ENCODE measurements around the gene PROCR.
A peak's percentile ranks its signal among the peaks of the same experiment; 100 is the strongest.

The PROCR gene

DNA sequence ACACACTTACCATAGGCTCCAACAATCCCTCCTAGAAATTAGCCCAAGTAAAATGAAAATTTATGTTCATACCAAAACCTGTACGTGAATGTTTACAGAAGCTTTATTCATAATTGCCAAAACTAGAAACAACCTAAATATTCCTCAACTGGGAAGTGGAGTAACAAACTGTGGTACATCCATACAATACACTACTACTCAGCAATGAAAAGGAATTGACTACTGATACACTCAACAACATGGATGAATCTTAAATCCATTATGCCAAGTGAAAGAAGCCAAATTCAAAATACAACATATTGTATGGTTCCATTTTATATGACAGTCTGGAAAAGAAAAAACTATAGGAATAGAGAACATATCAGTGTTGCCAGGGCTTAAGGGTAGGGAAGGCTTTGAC, 34.9 kb downstream of the PROCR start:
- DNase-seq (ENCODE audit: low read depth): no peak
- H3K4me3 ChIP-seq (ENCODE audit: low read length): no peak overlapping the region
- no peak for TF ChIP-seq CTCF (IDR thresholded peaks at IDR 0.05; ENCODE audit: insufficient read depth, low read depth, low read length, missing control alignments)

DNA sequence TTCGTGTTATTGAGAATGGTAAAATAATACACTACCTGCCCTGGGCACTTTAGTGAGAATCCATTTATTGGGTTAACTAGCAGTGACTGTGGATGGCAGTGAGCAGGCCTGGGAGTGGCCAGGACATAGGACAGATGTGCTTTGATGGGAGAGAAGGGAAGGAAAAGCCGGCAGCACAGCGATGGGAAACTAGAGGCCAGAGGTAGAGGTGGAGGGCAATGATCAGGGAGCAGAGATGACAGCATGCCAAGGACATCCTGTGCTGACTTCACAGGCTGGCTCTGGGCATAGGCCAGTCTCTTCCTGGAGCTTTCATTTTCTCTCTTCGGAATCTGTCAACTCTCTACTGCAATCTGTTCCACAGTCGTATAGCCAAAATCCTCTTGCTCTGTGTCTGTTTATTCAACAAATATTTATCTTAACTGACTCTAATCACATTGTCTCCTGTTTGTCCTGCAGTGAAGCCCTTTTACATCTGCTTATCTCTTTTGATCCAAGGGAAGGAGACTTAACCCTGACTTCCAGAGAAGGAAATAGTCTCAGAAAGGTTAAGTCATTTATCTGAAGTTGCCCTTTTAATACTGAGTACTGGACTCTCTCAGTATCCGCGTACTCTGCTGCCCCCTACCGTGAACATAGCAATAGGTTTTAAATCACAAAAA, 36.2 kb downstream of the PROCR start:
- no peak overlapping the region for H3K4me3 ChIP-seq (ENCODE audit: low read length)
- peak; percentile 79 for TF ChIP-seq CTCF (IDR thresholded peaks at IDR 0.05; ENCODE audit: insufficient read depth, low read depth, low read length, missing control alignments)
- DNase-seq (ENCODE audit: low read depth): peak; percentile 81

GRCh38 chr20:35215066-35215956, 43.4 kb downstream of the PROCR start:
- DNase-seq (ENCODE audit: low read depth): peak; percentile 91

DNA sequence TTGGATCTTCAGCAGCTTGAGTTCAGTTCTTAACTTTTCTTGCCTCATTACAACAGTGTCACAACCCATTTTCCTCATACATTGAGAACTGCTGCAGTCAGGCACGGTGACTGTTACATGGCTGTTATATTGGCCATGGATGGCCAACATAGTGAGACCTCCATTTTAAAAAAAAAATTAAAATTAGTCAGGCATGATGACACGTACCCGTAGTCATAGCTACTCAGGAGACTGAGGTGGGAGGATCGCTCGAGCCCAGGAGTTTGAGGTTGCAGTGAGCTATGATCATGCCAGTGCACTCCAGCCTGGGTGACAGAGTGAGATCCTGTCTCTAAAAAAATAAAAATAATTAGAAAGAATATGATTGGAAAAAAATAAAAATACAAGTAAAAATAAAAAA, 44.7 kb downstream of the PROCR start:
- TF ChIP-seq CTCF (IDR thresholded peaks at IDR 0.05; ENCODE audit: insufficient read depth, low read depth, low read length, missing control alignments): no peak
- no peak for DNase-seq (ENCODE audit: low read depth)
- no peak overlapping the region for H3K4me3 ChIP-seq (ENCODE audit: low read length)

More at GRCh38 chr20:35215066-35215956, 43.4 kb downstream of the PROCR start:
- H3K4me3 ChIP-seq (ENCODE audit: low read length): no peak overlapping the region
- TF ChIP-seq CTCF (IDR thresholded peaks at IDR 0.05; ENCODE audit: insufficient read depth, low read depth, low read length, missing control alignments): no peak

GRCh38 chr20:35223941-35224340, 52.1 kb downstream of the PROCR start:
- DNase-seq (ENCODE audit: low read depth): no peak
- TF ChIP-seq CTCF (IDR thresholded peaks at IDR 0.05; ENCODE audit: insufficient read depth, low read depth, low read length, missing control alignments): no peak
- no peak overlapping the region for H3K4me3 ChIP-seq (ENCODE audit: low read length)

DNA sequence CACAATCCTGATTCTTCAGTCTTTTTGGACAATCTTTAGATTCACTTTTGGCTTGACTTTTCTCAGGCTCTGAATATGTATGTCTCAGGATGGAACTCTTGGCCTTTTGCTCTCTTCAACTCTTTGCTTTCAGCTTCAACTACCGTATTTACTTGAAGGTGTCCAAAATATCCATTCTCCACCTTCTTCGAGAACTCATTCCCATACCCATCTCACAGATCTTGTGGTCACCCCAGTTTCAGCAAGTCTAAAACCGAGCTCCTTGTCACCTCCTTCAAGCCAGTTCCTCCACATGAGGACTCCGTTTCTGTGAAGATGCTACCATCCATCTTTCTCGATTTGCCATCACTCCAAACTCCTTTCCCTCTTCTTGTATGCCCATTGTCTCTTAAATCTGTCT, 52.7 kb downstream of the PROCR start:
- DNase-seq (ENCODE audit: low read depth): no peak
- no peak for TF ChIP-seq CTCF (IDR thresholded peaks at IDR 0.05; ENCODE audit: insufficient read depth, low read depth, low read length, missing control alignments)
- H3K4me3 ChIP-seq (ENCODE audit: low read length): no peak overlapping the region
